ENCODE results near the gene MTAP. TPM values are rescaled to one million over a fixed set of nuclear protein-coding genes. Genes with fewer than 3 reads are reported as not detected.
A peak's percentile ranks its signal among the peaks of the same experiment; 100 is the strongest.

Gene MTAP
- total RNA-seq, 1 experiment from 2014 or later = 46.1 TPM

- ChIA-PET CTCF (no interaction called here), POLR2A (ENCODE audit: unreplicated experiment) (no interaction called here)
- DNase-seq = peak; percentile 28 to 80
- Histone ChIP-seq H3K79me2 (ENCODE audit: low read depth) (no peaks in the 10 kb centered on the region), H3K4me3 (peak overlapping the region; percentile 46; the same call in 1 of the 2 replicates), H3K9me3 (ENCODE audit: insufficient read depth, low read depth) (no peaks in the 10 kb centered on the region), H3K27ac (no peak overlapping the region), H3K9me2 (ENCODE audit: insufficient read depth) (no peaks in the 10 kb centered on the region), H3K4me1 (replicated peaks; ENCODE audit: insufficient read depth) (peaks cover 18% of the 10 kb centered on the region), H2AFZ (peak overlapping the region; percentile 73), H3F3A (ENCODE audit: insufficient read depth, low read depth) (peaks cover 5% of the 10 kb centered on the region; the same call in 1 of the 2 replicates), H3K36me3 (ENCODE audit: low read depth) (no peaks in the 10 kb centered on the region), H4K20me1 (ENCODE audit: insufficient read depth) (no peaks in the 10 kb centered on the region), H3K4me2 (peak overlapping the region; percentile 76), H3K27me3 (ENCODE audit: insufficient read depth, low read depth) (no peaks in the 10 kb centered on the region)
- intact Hi-C loops (cut with micrococcal nuclease; ENCODE audit: unreplicated experiment) = loop anchor here (1.0 to 5.0 kb wide), 7 partner anchors 81 to 537 kb away; no protein-coding TSS in a partner anchor
- TF ChIP-seq CTCF (conservative IDR thresholded peaks at IDR 0.05) (peak; percentile 92), EZH2 (IDR thresholded peaks at IDR 0.05; ENCODE audit: low read depth) (no peak)
- no TSS peak for BruUV-seq (replicated peaks)
Measured at GRCh38 chr9:21789541-21790037, 12.8 kb upstream of the MTAP start.

GRCh38 chr9:21795483-21795882 is 7.0 kb upstream of the MTAP start:
- Histone ChIP-seq H2AFZ (no peak overlapping the region), H3K4me2 (no peak overlapping the region), H3K27me3 (ENCODE audit: insufficient read depth, low read depth) (no peaks in the 10 kb centered on the region), H3K27ac (no peak overlapping the region), H3K4me1 (replicated peaks; ENCODE audit: insufficient read depth) (no peaks in the 10 kb centered on the region), H3K79me2 (ENCODE audit: low read depth) (no peaks in the 10 kb centered on the region), H3K36me3 (ENCODE audit: low read depth) (no peaks in the 10 kb centered on the region), H3F3A (ENCODE audit: insufficient read depth, low read depth) (0 out of 2 replicates have a peak, but pooled peaks cover 3% of the 10 kb centered on the region), H3K9me3 (ENCODE audit: insufficient read depth, low read depth) (no peaks in the 10 kb centered on the region), H3K9me2 (ENCODE audit: insufficient read depth) (no peaks in the 10 kb centered on the region), H4K20me1 (ENCODE audit: insufficient read depth) (no peaks in the 10 kb centered on the region), H3K4me3 (no peak overlapping the region)
- ChIA-PET CTCF (no interaction called here), POLR2A (ENCODE audit: unreplicated experiment) (no interaction called here)
- intact Hi-C loops (cut with micrococcal nuclease; ENCODE audit: unreplicated experiment) = no loop called here
- TF ChIP-seq CTCF (conservative IDR thresholded peaks at IDR 0.05) (no peak), EZH2 (IDR thresholded peaks at IDR 0.05; ENCODE audit: low read depth) (no peak)
- DNase-seq = no peak
- no TSS peak for BruUV-seq (replicated peaks)

- Histone ChIP-seq H3K4me2 (no peak overlapping the region), H3K4me3 (no peak overlapping the region), H3K79me2 (ENCODE audit: low read depth) (no peaks in the 10 kb centered on the region), H3K27ac (no peak overlapping the region), H3K27me3 (ENCODE audit: insufficient read depth, low read depth) (no peaks in the 10 kb centered on the region), H4K20me1 (ENCODE audit: insufficient read depth) (no peaks in the 10 kb centered on the region), H3K4me1 (replicated peaks; ENCODE audit: insufficient read depth) (peaks cover 7% of the 10 kb centered on the region; the same call in 1 of the 2 replicates), H3F3A (ENCODE audit: insufficient read depth, low read depth) (0 out of 2 replicates have a peak, but pooled peaks cover 3% of the 10 kb centered on the region), H3K9me2 (ENCODE audit: insufficient read depth) (no peaks in the 10 kb centered on the region), H2AFZ (no peak overlapping the region), H3K36me3 (ENCODE audit: low read depth) (no peaks in the 10 kb centered on the region), H3K9me3 (ENCODE audit: insufficient read depth, low read depth) (no peaks in the 10 kb centered on the region)
- intact Hi-C loops (cut with micrococcal nuclease; ENCODE audit: unreplicated experiment) = no loop called here
- CTCF ChIA-PET = no interaction called here
- BruUV-seq (replicated peaks) = no TSS peak
- peak in 1 of 2 experiments; percentile 52 for DNase-seq
- POLR2A ChIA-PET (ENCODE audit: unreplicated experiment) = no interaction called here
- no peak for TF ChIP-seq EZH2 (IDR thresholded peaks at IDR 0.05; ENCODE audit: low read depth)
- no peak for TF ChIP-seq CTCF (conservative IDR thresholded peaks at IDR 0.05)
Measured at GRCh38 chr9:21796768-21797167, 5.7 kb upstream of the MTAP start.
